LNCAP (cell line): Measurements from ENCODE around the gene FARS2.

Source experiments
- TF ChIP-seq, protein P1 (sequence below): fragments of 450-650 bp; IDR thresholded peaks from 2 replicates; pipeline ENCODE4 v1.5.1; 2017; ENCODE audit warnings: mild to moderate bottlenecking

Gene FARS2

DNA sequence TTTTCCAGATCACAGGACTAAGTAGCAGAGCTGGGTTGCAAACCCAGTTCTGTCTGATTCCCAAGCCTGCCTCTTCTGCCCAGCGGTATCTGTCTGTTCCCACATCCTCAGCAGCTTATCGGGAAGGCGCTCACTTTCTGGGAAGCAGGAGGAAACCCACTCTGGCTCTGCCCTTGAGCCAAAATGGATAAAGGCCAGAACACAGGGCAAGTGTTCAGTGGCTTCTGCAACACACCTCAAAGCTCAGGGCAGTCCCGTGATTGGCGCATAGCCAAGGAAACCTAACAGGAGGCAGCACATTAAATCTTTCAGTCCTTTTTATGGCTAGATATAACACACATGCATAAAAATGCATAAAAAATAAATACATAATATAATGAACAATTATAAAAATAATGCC lies 483.2 kb downstream of the FARS2 start:
- TF ChIP-seq, protein P1, sequence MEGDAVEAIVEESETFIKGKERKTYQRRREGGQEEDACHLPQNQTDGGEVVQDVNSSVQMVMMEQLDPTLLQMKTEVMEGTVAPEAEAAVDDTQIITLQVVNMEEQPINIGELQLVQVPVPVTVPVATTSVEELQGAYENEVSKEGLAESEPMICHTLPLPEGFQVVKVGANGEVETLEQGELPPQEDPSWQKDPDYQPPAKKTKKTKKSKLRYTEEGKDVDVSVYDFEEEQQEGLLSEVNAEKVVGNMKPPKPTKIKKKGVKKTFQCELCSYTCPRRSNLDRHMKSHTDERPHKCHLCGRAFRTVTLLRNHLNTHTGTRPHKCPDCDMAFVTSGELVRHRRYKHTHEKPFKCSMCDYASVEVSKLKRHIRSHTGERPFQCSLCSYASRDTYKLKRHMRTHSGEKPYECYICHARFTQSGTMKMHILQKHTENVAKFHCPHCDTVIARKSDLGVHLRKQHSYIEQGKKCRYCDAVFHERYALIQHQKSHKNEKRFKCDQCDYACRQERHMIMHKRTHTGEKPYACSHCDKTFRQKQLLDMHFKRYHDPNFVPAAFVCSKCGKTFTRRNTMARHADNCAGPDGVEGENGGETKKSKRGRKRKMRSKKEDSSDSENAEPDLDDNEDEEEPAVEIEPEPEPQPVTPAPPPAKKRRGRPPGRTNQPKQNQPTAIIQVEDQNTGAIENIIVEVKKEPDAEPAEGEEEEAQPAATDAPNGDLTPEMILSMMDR, result no peak

DNA sequence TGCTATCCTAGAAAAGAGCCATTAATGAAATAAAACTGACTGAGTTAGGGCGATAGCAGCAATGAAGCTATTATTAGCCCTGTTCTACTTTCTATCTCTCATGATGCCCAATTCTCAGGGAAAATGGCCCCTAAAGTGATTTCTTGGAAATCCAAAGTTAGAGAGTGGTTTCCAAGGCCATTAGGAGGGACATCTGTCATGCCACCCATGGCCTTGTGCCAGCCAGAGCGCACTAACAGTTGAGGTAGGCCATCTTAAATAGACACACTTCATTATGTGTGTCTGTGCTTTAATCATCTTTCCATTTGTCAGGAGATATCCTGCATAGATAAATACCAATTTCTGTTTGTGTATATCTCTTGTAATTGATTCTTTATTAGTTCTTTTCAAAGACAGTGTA lies 483.8 kb downstream of the FARS2 start:
- TF ChIP-seq, protein P1, result no peak

DNA sequence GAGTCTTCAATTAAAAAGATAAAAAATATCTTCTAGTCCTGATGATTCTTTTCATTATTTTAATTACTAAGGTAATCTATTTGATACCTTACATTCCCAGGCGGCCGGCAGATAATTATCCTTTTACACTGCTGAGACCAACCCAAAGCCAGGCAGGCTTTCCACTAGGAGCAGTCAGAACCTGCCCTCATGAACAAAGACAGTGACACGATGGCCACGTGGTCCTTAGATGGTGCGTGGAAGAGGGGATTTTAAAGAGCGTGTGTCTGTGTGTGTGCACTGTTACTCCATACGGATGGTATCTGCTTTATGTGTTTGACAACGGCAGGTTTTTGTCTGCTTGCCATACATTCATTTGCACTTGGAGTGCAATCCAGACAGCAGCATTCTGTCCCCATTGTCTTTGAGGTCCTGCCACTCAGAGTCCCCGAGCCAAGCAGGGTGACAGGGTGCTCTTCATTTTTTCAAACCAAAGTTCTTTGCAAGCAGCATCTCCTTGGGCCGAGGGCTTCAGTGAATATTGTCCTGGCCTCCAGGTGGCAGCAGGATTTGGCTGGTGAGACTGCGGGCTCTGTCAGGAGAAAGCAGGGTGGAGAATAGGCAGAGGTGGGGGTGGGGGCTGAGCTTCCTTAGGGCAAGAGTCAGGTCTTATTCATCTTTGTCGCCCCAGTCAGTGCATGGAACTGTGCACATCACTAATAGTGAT lies 484.9 kb downstream of the FARS2 start:
- TF ChIP-seq, protein P1, result peak; percentile 31; the same call in 1 of the 2 replicates

DNA sequence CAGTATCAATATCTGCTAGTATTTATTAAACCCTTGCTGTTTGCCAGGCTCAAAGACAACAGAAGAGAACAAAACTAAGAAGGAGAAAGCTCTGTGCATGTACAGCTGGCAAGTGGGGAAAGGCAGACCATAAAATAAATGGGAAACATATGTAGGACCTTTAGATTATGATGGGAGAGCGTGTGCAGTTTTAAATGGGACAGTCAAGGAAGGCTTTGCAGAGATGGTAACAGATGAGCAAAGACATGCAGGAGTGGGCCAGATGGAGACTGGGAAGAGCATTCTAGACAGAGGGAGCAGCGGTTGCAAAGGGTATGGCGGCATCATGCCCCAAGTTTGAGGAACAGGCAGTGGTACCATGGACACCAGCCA lies 485.4 kb downstream of the FARS2 start:
- TF ChIP-seq, protein P1, result no peak

DNA sequence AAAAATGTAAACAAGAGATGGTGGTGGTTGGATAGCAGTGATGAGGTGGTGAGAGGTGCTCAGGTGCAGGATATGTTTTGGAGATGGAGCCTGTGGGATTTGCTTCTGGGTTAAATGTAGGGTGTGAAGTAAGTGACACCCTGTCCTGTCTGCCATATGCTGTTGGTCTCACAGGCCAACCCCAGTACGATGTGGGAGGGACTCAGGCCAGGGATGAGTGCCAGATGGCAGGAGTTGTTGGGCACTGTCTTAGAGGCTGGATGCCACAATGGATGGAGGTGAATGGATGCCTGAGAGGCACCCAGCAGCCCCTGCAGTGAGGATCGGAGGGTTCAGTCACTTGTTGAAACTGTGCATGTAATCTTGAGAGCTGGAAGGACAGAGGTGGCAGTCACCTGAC lies 486.1 kb downstream of the FARS2 start:
- TF ChIP-seq, protein P1, result no peak

DNA sequence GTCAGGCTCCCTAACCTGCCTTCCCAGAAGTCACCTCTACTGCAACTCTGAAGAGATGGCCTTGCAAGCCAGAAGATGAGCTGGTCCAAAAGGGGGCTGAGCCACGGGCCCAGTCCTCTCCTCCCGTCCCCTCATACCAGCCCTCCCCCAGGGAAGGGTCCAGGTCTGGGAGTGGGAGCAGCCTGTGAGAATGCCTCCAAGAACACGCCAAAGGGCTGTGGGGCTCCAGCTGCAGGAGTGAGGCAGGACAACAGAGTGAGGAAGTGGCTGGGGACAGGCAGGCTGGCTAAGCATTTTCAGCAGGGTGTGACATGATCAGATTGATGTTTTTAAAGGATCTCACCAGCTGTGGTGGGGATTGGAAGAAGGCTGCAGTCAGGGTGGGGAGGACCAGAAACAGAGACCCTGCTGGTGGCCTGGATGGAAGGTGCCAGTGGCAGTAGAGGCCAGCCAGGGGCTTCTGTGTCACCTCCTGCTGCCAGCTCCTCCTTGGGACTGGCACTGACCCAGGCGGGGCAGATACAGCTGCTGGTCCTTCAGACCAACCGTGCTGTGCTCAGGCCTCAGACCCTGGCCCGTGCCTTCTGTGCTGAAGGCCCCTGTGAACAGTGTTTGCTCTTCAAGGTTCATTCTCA lies 487.8 kb downstream of the FARS2 start:
- TF ChIP-seq, protein P1, result no peak

DNA sequence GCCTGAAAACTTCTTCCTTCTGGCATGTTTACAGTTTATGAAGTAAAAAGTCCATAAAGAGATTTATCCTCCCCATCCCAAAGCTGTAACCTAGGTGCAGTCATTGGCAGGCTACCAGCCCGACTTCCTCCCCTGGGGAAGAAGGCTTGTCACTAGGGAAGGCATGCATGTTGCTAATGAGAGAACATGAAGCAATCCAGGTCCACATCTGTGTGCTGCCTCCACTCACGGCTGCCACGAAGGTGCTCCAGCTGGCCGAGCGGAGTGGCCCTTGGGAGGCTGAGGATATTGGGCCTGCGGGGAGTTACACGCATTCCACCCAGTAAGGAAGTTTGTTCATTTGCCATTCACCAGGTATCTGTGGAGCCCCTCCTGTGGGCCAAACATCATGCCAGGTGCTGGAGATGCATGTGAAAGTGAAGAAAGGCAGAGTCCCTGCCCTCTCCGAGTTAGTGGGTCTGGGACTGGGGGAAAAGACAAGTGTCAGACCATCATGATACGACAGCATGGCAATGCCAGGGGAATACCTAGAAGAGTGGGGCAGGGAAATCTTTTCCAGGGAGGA lies 488.4 kb downstream of the FARS2 start:
- TF ChIP-seq, protein P1, result no peak
